ENCODE data around the gene GBX1.

GBX1 gene

DNA sequence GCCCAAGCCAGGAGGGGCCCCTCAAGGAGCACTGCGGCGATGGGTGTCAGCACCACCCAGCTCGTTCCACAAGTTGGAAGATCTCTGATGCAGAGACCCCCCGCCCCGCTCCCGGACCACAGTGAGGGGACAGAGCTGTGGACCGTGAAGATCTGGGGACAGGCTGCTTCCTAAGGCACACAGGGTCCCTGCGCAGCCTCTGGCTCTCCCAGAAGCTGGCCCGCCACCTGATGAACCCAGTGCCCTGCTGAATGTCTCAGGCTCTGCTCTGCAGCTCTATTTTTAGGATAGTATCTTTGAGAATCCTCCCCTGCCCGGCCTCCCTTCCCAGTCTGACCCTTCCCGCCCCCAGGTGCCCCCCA is 29.7 kb downstream of the GBX1 start:
- DNase-seq (ENCODE audit: insufficient read length, low spot score): no peak
- no peak for TF ChIP-seq POLR2A (IDR thresholded peaks at IDR 0.05; ENCODE audit: low read depth, low read length)
- no peak for TF ChIP-seq TAF1 (IDR thresholded peaks at IDR 0.05; ENCODE audit: low read depth, low read length)
- TF ChIP-seq POU2F2 (IDR thresholded peaks at IDR 0.05; ENCODE audit: low read depth, low read length): no peak
- no peak for FAIRE-seq

DNA sequence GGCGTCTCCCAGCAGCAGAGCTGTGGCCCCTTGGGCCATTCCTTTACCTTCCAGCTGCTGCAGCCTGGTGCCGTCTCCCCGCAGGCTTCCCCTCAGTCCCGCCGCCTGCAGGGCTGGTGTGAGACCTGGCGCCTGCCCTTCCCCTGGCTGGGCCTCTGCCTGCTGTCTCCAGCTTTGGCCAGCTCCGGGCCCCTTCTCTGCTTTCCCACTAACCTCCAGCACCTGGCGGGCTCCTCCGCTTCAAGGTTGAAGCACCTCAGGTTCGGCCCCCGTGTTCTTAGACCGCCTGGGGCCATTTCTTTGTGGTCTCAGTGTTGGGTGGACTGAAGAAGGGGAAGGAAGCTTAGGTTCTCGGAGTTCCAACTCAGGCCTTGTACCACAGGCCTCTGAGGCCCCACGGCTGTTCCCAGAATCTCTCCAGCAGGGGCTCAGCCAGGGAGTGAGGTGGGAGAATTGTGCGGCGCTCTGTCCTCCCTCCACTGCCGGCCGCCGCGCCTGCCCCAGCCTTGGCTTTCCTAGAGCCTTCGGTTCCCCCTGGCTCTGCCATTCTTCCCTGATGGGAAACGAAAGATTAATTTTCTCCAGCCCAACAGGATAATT is 30.3 kb downstream of the GBX1 start:
- TF ChIP-seq TAF1 (IDR thresholded peaks at IDR 0.05; ENCODE audit: low read depth, low read length) (no peak), POU2F2 (IDR thresholded peaks at IDR 0.05; ENCODE audit: low read depth, low read length) (no peak), PAX5 (IDR thresholded peaks at IDR 0.05; ENCODE audit: insufficient read depth, low read length, severe bottlenecking) (no peak), POLR2AphosphoS5 (IDR thresholded peaks at IDR 0.05; ENCODE audit: low read depth, low read length) (no peak), SPI1 (IDR thresholded peaks at IDR 0.05; ENCODE audit: low read depth, low read length) (no peak), POLR2A (IDR thresholded peaks at IDR 0.05; ENCODE audit: low read depth, low read length) (no peak)
- DNase-seq (ENCODE audit: insufficient read length, low spot score): peak; percentile 16

DNA sequence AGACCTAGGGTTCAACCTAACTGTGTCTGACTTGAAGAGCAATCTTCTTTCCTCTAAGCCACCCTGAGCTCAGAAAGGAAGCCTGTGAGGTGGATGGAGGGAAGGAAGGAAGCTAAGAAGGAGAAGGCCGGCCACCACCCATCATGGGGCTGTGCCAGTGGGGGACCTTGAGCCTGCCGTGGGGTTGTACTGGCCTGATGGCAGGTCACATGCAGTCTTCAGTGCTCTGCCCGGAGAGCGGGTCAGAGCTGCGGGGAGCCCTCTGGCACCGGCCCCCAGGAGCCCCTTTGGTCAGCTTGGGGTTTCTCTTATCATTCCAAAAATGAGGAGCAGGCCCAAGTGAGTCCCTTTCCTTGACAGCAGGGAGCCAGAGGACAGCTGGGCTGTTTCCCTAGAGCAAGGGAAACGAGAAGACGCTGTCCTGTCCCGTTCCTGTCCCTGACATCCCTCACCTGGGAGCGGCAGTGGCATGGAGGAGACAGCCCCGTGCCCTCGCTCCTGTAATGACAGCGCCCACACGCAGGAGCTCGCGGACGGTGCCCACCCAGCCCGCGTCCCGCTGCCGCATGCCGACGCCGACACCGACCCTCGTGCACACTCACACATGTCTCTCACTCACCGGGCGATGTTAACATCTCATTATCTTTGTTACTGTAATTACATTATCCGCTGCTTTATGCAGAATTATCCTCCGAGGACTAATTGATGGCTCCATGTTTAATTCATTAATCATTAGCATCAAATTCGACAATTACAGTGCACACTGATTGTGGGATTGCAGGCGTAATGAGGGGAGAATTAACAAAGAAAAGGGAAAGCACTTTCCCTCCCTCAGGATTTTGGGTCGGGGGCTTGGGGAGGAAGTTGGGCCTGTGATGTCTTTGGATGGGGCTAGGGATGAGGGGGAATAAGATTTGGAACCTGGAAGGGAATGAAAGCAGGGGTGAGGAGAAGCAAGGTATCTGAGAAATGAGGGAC is 31.3 kb downstream of the GBX1 start:
- no peak for FAIRE-seq
- TF ChIP-seq PAX5 (IDR thresholded peaks at IDR 0.05; ENCODE audit: insufficient read depth, low read length, severe bottlenecking): no peak
- no peak for TF ChIP-seq POLR2AphosphoS5 (IDR thresholded peaks at IDR 0.05; ENCODE audit: low read depth, low read length)
- no peak for TF ChIP-seq POLR2A (IDR thresholded peaks at IDR 0.05; ENCODE audit: low read depth, low read length)
- TF ChIP-seq POU2F2 (IDR thresholded peaks at IDR 0.05; ENCODE audit: low read depth, low read length): no peak
- no peak for TF ChIP-seq TAF1 (IDR thresholded peaks at IDR 0.05; ENCODE audit: low read depth, low read length)
- TF ChIP-seq SPI1 (IDR thresholded peaks at IDR 0.05; ENCODE audit: low read depth, low read length): no peak
- no peak for DNase-seq (ENCODE audit: insufficient read length, low spot score)

More for the DNA sequence above, 30.3 kb downstream of the GBX1 start:
- no peak for FAIRE-seq

DNA sequence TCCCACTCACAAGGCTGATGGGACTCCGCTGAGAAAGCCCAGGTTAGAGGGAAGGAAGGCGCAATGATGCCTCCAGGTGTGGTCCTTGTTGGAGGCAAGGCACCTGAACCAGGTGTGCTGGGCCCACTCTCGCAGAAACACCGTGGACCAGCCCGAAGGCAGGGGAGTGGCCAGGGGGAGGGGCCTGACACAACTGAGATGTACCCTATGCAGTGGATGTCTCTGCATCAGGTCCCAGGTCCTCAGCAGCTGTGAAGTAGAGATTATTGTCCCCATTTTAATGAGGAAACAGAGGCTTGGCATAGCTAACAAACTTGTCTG is 32.0 kb downstream of the GBX1 start:
- DNase-seq (ENCODE audit: insufficient read length, low spot score) (no peak), FAIRE-seq (no peak)
- no peak for TF ChIP-seq TAF1 (IDR thresholded peaks at IDR 0.05; ENCODE audit: low read depth, low read length)
- TF ChIP-seq POLR2A (IDR thresholded peaks at IDR 0.05; ENCODE audit: low read depth, low read length): no peak
- no peak for TF ChIP-seq PAX5 (IDR thresholded peaks at IDR 0.05; ENCODE audit: insufficient read depth, low read length, severe bottlenecking)
- no peak for TF ChIP-seq POLR2AphosphoS5 (IDR thresholded peaks at IDR 0.05; ENCODE audit: low read depth, low read length)

DNA sequence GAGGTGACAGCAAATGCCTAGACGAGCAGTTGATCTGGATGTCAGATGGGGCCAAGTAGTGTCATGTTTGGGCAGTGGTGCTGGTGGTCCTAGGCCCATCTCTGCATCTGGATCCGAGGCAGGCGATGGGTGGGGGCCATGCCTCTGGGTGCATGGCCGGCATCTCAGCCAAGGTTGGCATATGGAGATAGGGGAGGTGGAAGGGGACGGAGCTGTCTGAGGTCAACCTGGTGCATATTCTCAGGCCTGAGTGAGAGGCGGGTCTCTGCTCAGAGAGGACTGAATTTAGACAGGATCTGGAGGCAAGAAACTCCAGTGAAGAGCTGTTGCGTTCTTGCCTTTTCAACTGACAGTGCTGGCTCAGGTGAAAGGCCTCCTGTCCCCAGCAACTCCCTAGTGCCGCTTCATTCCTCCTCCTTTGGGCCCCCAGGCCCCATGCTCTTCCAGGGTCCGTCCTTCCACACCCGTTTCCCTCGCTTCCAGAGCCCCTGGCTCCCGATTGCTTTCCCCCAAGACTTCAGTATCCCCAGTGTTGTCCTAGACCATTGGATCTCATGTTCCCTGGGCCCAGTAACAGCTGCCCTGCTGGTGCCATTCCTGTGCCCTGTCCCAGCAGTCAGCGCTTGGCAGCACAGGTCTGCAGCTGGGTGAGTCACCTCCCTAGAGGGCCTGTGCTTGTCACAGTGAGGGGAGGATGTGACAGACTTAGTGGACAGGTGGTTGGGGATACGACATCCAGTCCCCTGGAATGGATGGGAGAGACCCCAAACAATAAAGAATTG is 32.6 kb downstream of the GBX1 start:
- TF ChIP-seq POU2F2 (IDR thresholded peaks at IDR 0.05; ENCODE audit: low read depth, low read length): no peak
- TF ChIP-seq PAX5 (IDR thresholded peaks at IDR 0.05; ENCODE audit: insufficient read depth, low read length, severe bottlenecking): no peak
- TF ChIP-seq POLR2AphosphoS5 (IDR thresholded peaks at IDR 0.05; ENCODE audit: low read depth, low read length): no peak
- no peak for TF ChIP-seq TAF1 (IDR thresholded peaks at IDR 0.05; ENCODE audit: low read depth, low read length)
- TF ChIP-seq POLR2A (IDR thresholded peaks at IDR 0.05; ENCODE audit: low read depth, low read length): no peak
- no peak for TF ChIP-seq SPI1 (IDR thresholded peaks at IDR 0.05; ENCODE audit: low read depth, low read length)
- DNase-seq (ENCODE audit: insufficient read length, low spot score) (no peak), FAIRE-seq (no peak)

DNA sequence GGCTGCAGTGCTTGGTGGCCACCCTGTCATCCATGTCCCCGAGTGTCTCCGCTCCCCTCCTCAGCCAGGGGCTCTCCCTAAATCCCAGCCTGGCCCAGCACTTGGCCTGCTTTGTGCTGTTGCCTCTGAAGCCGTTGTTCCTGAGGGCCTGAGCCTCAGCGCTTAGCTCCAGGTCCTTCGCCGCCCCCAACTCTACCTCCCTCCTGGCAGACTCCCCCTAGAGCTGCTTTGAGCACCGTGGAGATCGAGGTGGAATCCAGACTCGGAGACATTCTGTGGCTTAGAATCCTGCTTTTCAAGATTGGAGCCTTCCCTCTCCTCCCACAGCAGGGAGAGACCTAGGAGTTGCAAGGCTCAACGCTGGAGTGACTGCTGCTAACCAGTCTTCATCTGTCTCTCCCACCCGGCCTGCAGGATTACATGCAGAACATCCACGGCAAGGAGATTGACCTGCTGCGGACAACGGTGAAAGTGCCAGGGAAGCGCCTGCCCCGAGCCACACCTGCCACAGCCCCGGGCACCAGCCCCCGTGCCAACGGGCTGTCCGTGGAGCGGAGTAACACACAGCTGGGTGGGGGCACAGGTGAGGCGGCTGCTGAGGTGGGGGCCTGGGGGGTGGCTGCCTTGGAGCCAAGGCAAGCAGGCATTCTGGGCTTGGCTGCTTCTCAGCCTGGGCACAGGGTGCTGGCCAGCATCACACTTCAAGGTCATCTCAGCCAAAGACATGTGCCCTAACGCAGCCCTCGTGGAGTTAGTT is 33.3 kb downstream of the GBX1 start:
- TF ChIP-seq PAX5 (IDR thresholded peaks at IDR 0.05; ENCODE audit: insufficient read depth, low read length, severe bottlenecking): no peak
- no peak for TF ChIP-seq TAF1 (IDR thresholded peaks at IDR 0.05; ENCODE audit: low read depth, low read length)
- TF ChIP-seq POLR2A (IDR thresholded peaks at IDR 0.05; ENCODE audit: low read depth, low read length): no peak
- TF ChIP-seq SPI1 (IDR thresholded peaks at IDR 0.05; ENCODE audit: low read depth, low read length): no peak
- no peak for TF ChIP-seq POU2F2 (IDR thresholded peaks at IDR 0.05; ENCODE audit: low read depth, low read length)
- TF ChIP-seq POLR2AphosphoS5 (IDR thresholded peaks at IDR 0.05; ENCODE audit: low read depth, low read length): no peak
- DNase-seq (ENCODE audit: insufficient read length, low spot score): no peak
- FAIRE-seq: no peak

DNA sequence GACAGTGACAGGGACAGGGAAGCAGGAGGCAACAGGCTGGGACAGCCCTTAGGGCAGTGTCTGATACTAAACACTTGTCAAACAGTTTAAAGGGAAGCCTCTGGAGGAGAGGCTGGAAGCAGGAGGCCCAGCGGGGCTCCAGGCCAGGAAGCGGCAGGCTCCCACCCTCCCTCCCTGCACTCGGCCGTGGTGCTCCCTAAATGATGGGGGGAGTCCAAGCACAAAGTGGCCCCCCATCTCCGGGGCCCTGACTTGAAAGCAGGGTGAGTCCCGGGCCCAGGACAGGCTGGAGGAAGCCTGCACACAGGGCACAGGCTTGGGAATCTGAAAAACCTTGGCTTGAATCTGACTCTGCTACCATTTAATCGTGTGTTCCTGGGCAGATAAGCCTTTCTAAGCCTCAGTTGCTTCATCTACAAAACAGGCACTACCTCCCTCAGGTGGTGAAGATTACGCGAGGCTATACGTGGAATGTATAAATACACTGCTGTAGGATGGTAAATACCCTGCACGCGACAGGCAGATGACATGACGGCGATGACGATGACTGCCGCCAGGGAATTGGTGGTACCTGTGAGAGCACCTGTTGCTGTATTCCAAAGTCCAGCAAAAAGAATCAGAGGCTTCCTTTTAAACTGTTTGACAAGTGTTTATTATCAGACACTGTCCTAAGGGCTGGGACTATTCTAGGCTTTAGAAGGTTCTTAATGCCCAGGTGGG is 34.1 kb downstream of the GBX1 start:
- FAIRE-seq: no peak
- no peak for DNase-seq (ENCODE audit: insufficient read length, low spot score)
- TF ChIP-seq PAX5 (IDR thresholded peaks at IDR 0.05; ENCODE audit: insufficient read depth, low read length, severe bottlenecking): no peak

DNA sequence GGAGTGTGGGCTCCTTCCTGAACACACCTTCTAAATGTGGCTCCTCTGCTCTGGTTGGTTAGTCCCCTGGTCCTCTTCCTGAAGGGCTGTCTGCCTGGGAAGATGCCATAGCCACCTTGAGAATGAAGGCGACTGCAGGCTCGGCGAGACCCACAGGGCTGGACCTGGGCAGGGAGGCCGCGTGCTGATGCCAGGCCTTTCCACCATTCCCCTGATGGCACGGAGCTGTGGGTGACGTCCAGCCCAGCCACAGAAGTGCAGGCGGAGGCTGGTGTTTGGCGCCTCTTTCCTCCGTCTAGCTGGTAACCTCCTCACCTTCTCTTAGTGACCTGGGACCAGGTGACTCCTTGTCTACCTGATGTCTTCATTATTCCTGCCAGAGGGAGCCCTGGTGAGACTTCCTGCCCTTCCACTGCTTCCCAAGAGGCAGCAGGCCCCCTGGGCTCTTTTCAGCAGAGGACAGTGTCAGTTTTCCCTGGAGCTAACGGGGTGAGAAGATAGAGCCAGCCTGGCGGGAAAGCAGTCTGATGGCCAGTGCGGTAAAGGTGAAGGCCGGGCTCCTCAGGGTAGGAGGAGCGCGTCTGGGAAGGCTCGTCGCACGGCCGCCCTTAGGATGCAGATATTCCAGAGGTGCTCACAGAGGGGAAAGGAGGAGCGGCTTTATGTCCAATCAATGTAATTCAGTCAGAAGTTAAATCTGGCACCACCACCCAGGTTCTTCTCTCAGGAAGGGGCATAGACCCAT is 34.9 kb downstream of the GBX1 start:
- no peak for TF ChIP-seq PAX5 (IDR thresholded peaks at IDR 0.05; ENCODE audit: insufficient read depth, low read length, severe bottlenecking)
- TF ChIP-seq TAF1 (IDR thresholded peaks at IDR 0.05; ENCODE audit: low read depth, low read length): no peak
- no peak for TF ChIP-seq POLR2AphosphoS5 (IDR thresholded peaks at IDR 0.05; ENCODE audit: low read depth, low read length)
- DNase-seq (ENCODE audit: insufficient read length, low spot score): no peak
- FAIRE-seq: no peak

Measured in GM12891 (cell line).